Measurements from ENCODE around the gene TIMP3. TPM values are rescaled to one million over a fixed set of nuclear protein-coding genes. Genes with fewer than 3 reads are reported as not detected.

TIMP3 gene
- total RNA-seq, 1 experiment from 2014 or later, result 12.3 TPM

DNA sequence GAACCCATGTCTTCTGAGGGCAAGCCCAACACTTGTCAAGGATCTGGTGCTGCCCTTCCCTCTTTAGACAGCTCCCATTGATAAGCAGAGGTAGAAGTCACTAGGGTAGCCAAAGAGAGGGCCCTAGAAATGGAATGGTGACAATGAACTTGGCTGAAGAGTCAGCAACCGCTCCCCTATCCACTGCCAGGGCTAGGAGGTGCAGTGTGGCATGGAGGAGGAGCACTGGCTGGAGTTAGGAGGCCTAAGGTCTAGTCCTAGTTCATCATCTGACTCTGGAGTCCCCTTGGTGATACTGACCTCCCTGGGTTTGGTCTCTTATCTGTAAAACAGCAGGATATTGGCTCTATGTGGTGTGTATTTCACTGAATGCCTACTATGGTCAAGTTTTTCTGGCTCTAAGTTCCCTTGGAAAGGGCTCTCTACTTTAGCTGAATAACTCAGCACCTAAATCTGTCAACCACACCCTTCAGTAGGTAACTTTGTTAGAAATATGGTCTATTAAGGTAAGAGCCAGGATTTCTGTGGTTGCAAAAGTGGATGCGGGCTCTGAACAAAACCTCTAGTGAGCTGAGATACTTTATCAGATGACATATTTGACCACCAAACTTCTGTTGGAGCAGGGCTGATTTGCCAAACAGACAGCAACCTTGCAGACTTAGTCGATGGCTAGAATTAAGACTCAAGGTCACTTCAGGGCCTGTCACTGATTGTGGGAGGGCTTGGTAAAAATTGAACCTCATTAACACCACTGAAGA, 10.5 kb downstream of the TIMP3 start:
- no peak for DNase-seq
- intact Hi-C loops (cut with micrococcal nuclease; ENCODE audit: unreplicated experiment), result no loop called here
- CTCF ChIA-PET, result interaction anchor here (1.0 kb wide), 1 partner anchor 280 kb away, joined by 3 read pairs; no protein-coding TSS in a partner anchor
- no peaks in the 10 kb centered on the region for H3K36me3 Mint-ChIP-seq (ENCODE audit: insufficient read depth, unreplicated experiment)
- no peak overlapping the region for H3K4me3 Mint-ChIP-seq (ENCODE audit: low read depth, unreplicated experiment)
- H3K27me3 Mint-ChIP-seq (ENCODE audit: unreplicated experiment), result peaks cover 36% of the 10 kb centered on the region
- no peaks in the 10 kb centered on the region for H3K4me1 Mint-ChIP-seq (ENCODE audit: low read depth, unreplicated experiment)
- TF ChIP-seq CTCF (IDR thresholded peaks at IDR 0.05; ENCODE audit: unreplicated experiment), result no peak
- BruUV-seq (replicated peaks), result no TSS peak
- H3K27ac Mint-ChIP-seq (ENCODE audit: unreplicated experiment), result no peak overlapping the region
- no peaks in the 10 kb centered on the region for H3K9me3 Mint-ChIP-seq (ENCODE audit: low read depth, unreplicated experiment)

DNA sequence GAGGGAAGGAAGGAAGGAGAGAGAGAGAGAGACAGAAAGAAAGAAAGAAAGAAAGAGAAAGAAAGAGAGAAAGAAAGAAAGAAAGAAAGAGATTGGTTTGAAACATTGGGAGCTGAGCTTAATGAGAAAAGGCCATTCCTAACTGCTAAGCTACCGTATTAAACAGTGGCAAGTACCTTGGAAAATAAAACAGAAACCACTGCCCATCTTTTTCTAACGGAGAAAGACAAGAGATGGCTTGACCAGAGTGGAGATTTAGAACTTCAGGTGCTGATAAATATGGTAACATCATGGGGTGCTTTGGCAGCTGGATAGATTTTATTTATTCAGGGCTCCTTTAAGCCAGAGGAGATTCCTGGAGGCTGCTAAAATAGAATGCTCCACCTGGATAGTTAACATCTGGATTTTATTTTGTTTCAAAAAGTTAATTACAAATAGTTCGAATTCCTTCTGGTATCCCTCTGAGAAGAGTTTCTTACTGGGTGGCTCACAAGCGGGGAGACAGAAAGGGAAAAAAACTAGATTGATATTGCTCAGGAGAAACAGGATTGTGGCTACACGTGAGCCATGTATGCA, 12.9 kb downstream of the TIMP3 start:
- TF ChIP-seq CTCF (IDR thresholded peaks at IDR 0.05; ENCODE audit: unreplicated experiment), result no peak
- H3K27ac Mint-ChIP-seq (ENCODE audit: unreplicated experiment), result no peak overlapping the region
- no peak overlapping the region for H3K4me3 Mint-ChIP-seq (ENCODE audit: low read depth, unreplicated experiment)
- H3K36me3 Mint-ChIP-seq (ENCODE audit: insufficient read depth, unreplicated experiment), result no peaks in the 10 kb centered on the region
- DNase-seq, result no peak
- CTCF ChIA-PET, result interaction anchor here (0.7 kb wide), 2 partner anchors 16 to 215 kb away, joined by 3 to 4 read pairs; no protein-coding TSS in a partner anchor
- H3K27me3 Mint-ChIP-seq (ENCODE audit: unreplicated experiment), result peaks cover 20% of the 10 kb centered on the region
- no peaks in the 10 kb centered on the region for H3K9me3 Mint-ChIP-seq (ENCODE audit: low read depth, unreplicated experiment)
- BruUV-seq (replicated peaks), result no TSS peak
- intact Hi-C loops (cut with micrococcal nuclease; ENCODE audit: unreplicated experiment), result no loop called here
- H3K4me1 Mint-ChIP-seq (ENCODE audit: low read depth, unreplicated experiment), result no peaks in the 10 kb centered on the region

DNA sequence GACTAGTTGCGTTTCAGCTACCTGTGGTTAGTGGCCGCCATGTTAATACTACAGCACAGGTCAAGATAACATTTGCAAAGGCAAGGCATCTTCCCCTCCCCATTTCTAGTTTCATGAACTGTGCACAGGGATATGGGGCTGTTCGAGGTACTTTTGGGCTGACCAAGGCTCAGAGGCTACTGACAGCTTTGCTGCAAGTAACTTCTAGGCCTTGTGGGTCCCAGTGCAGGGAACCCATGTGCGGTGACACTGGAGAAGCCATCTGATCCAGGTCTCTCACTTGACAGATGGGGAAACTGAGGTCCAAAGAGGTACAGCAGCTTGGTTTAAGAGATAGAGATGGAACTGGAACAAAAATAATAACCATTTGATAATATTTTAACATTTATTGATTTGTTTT, 13.6 kb downstream of the TIMP3 start:
- Mint-ChIP-seq H3K4me3 (ENCODE audit: low read depth, unreplicated experiment) (no peak overlapping the region), H3K27me3 (ENCODE audit: unreplicated experiment) (peaks cover 20% of the 10 kb centered on the region), H3K36me3 (ENCODE audit: insufficient read depth, unreplicated experiment) (no peaks in the 10 kb centered on the region), H3K4me1 (ENCODE audit: low read depth, unreplicated experiment) (no peaks in the 10 kb centered on the region), H3K27ac (ENCODE audit: unreplicated experiment) (no peak overlapping the region), H3K9me3 (ENCODE audit: low read depth, unreplicated experiment) (no peaks in the 10 kb centered on the region)
- intact Hi-C loops (cut with micrococcal nuclease; ENCODE audit: unreplicated experiment), result no loop called here
- no TSS peak for BruUV-seq (replicated peaks)
- CTCF ChIA-PET, result no interaction called here
- TF ChIP-seq CTCF (IDR thresholded peaks at IDR 0.05; ENCODE audit: unreplicated experiment), result no peak
- DNase-seq, result no peak

DNA sequence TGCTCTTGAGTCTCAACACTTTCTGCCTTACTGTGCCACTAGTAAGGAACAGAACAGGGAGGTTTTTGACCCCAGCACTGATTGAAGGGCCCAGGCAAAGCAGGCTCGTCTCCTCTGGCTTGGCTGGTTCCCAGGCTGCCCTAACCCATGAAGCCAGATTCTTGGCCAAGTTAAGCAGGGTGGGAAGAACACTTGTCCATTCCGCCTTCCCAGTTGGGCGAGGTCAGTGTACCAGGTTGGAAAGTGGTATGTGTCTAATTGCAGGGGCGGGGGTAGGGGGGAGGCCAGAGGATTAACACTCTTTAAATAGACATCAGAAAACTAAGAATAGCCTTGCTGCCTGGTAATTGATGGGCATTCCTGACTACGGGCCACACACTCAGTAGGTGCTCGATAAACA, 14.4 kb downstream of the TIMP3 start:
- peaks cover 12% of the 10 kb centered on the region for H3K27me3 Mint-ChIP-seq (ENCODE audit: unreplicated experiment)
- no TSS peak for BruUV-seq (replicated peaks)
- CTCF ChIA-PET, result no interaction called here
- no peaks in the 10 kb centered on the region for H3K9me3 Mint-ChIP-seq (ENCODE audit: low read depth, unreplicated experiment)
- no peaks in the 10 kb centered on the region for H3K4me1 Mint-ChIP-seq (ENCODE audit: low read depth, unreplicated experiment)
- TF ChIP-seq CTCF (IDR thresholded peaks at IDR 0.05; ENCODE audit: unreplicated experiment), result no peak
- no peaks in the 10 kb centered on the region for H3K36me3 Mint-ChIP-seq (ENCODE audit: insufficient read depth, unreplicated experiment)
- no peak for DNase-seq
- intact Hi-C loops (cut with micrococcal nuclease; ENCODE audit: unreplicated experiment), result no loop called here
- no peak overlapping the region for H3K27ac Mint-ChIP-seq (ENCODE audit: unreplicated experiment)
- no peak overlapping the region for H3K4me3 Mint-ChIP-seq (ENCODE audit: low read depth, unreplicated experiment)
